VCaP (cell line): Measurements from ENCODE around the gene EARS2.

Source experiments
- H3K27ac ChIP-seq: fragments of 450-650 bp; 2 replicates; pipeline ENCODE4 v1.5.1; 2017
- TF ChIP-seq, protein P1 (sequence below): fragments of 450-650 bp; conservative IDR thresholded peaks from 2 replicates; pipeline ENCODE4 v1.5.1; 2017; ENCODE audit warnings: mild to moderate bottlenecking, moderate library complexity

Gene EARS2

DNA sequence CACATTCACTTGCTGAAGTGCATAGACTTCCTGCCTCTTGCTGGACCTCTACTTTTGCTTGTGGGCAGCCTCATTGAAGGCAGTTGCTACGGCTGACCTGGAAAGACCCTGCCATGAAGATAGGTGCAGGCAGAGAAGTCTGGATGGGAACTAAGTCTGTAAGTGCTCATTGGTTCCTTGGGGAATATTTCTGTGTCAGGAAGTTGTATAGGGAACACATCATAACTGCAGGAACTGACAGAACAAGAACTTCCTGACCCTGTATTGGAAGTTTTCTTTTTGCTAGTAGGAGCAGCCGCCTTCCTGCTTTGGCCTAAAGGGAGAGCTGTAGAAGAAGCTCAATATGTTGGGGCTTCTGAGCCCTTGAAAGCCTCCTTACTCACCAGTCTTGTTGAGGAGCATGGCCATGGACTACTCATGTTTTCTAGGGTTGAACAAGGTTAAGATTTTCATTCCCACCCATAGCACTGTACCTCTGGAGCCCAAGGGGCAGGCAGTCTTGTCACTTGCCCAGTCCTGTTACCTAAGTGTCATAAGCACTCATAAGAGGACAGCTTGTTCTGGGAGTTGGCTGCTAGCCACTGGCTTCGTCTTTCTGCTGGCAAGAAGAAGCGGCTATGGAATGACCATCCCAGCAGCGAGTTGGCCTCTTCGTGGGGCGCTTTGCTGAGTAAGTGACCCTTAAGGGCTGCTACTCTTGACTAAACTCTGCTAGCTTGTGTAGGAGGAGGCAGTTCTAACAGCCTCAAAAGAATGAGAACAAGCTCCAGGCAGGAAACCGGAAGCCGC, 7.6 kb upstream of the EARS2 start:
- H3K27ac ChIP-seq: no peak overlapping the region
- TF ChIP-seq, protein P1, sequence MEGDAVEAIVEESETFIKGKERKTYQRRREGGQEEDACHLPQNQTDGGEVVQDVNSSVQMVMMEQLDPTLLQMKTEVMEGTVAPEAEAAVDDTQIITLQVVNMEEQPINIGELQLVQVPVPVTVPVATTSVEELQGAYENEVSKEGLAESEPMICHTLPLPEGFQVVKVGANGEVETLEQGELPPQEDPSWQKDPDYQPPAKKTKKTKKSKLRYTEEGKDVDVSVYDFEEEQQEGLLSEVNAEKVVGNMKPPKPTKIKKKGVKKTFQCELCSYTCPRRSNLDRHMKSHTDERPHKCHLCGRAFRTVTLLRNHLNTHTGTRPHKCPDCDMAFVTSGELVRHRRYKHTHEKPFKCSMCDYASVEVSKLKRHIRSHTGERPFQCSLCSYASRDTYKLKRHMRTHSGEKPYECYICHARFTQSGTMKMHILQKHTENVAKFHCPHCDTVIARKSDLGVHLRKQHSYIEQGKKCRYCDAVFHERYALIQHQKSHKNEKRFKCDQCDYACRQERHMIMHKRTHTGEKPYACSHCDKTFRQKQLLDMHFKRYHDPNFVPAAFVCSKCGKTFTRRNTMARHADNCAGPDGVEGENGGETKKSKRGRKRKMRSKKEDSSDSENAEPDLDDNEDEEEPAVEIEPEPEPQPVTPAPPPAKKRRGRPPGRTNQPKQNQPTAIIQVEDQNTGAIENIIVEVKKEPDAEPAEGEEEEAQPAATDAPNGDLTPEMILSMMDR: no peak

DNA sequence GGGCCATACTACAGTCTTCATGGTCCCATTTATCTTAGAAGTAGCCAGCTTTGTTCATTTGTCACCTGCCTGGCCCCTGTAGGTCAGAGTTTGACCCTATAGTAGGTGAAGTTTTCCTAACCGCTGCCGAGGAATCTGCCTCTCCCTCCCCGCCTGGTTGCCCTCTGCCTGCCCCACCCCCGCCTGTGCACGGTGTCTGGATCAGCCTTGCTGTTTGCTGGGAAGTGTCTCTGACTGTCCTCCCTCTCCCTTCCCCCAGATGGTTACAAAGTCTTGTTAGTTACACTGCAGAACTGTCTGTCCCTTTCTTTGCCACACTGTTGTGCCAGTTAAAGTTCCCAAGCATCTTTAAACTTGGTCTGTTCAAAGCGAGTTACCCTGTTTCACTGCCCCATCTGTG, 6.0 kb upstream of the EARS2 start:
- TF ChIP-seq, protein P1: no peak

DNA sequence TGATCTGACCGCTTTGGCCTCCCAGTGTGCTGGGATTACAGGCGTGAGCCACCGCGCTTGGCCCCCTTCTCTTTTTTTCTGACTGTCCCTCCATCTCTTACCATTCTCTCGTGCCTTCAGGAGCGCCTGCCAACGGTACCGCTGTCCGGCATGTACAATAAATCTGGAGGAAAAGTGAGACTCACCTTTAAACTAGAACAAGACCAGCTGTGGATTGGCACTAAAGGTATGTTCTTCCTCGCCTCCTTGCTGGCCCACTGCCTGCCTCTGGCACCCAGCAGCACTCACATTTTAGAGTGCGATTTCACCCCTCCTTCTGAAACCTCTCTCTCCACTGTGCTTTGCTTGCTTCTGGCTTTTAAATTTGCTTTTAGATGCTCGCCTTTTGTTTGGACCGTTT, 5.4 kb upstream of the EARS2 start:
- TF ChIP-seq, protein P1: no peak
- H3K27ac ChIP-seq: no peak overlapping the region

More for the DNA sequence above, 6.0 kb upstream of the EARS2 start:
- no peak overlapping the region for H3K27ac ChIP-seq

DNA sequence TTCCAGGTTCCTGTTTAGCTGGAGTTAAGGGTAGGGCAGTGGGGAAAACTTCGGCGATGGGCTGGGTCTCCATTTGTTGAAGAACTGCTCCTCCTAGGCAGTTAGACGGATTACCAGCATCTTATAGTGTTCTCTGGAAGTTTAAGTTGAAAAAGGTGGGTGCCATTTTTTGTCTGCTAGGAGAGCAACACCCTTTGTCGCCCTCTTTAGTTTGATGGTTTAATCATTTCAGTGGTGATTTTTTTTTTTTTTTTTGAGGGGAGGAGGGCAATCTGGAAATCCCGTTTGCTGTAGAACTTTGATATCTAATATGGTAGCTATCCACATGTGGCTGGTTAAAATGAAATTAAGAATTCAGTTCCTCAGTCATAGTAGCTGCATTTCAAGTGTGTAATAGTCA, 4.4 kb upstream of the EARS2 start:
- H3K27ac ChIP-seq: no peak overlapping the region
- TF ChIP-seq, protein P1: no peak

DNA sequence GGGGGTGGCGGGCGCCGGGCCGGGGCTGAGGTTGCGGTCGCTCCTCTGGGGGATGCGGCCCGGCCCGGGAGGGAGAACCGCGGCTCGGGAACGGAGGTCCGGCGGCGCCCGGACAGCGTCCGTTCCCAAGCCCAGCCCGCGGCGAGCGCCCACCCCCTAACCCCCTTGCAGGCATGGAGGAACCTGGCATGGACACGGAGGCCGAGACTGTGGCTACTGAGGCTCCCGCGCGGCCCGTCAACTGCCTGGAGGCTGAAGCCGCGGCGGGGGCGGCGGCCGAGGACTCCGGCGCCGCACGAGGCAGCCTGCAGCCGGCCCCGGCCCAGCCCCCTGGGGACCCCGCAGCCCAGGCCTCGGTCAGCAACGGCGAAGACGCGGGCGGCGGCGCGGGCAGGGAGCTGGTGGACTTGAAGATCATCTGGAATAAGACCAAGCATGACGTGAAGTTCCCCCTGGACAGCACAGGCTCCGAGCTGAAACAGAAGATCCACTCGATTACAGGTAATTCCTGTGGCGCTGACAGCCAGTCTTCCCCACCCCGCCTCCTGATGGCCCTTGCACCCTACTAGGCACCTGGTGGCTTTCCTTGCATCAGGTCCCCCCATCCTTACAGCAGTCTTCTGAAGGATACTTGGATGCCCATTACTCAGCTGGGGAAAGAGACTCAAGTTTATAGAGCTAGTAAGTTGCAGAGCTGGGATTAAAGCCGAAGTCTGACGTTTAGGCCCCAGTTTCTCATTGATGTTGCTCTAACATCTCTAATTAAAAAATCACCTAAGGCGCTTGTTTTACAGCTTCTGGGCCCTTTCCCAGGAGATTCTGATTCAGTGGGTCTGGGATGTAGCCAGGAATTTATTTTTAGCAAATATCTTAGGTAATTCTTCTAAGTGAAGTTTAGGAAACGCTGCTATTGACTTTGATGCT, 891 bp upstream of the EARS2 start:
- TF ChIP-seq, protein P1: no peak
- H3K27ac ChIP-seq: peak overlapping the region; percentile 77

DNA sequence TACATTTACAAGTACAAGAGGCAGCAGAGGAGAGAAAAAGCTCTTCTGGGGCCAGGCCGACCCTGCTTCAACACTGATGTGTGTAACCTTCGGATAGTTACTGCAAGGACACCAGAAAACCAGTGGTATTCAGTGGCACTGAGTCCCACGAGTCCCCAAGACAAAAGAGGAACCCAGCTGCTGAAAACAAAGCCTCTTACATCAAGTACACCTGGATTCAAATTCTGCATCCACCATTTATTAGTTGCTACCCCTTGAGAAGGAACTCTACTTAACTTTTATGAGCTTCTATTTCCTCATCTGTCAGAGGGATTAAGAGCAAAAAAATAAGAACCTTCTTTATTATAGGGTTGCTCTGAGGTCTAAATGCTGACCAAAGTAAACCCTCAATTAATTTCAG, 2.6 kb downstream of the EARS2 start:
- TF ChIP-seq, protein P1: no peak
- no peak overlapping the region for H3K27ac ChIP-seq

DNA sequence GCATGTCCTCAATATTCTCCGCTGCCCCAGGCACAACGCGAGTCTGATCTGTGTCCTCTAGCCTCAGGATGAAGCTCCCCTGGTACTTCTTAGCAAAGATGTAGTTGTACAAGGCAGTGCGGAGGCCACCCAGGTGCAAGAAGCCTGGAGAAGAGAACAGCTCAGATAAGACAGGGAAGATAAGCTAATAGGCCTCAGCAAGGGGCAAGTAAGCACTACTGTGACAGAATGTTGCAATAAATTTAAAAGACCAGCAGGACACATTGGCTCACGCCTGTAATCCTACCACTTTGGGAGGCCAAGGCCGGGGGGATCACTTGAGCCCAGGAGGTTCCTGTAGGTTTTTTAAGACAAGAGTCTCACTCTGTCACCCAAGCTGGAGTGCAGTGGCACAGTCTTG, 5.0 kb downstream of the EARS2 start:
- TF ChIP-seq, protein P1: no peak
- no peak overlapping the region for H3K27ac ChIP-seq
